SH-SY5Y (cell line): Measurements from ENCODE around the gene RPL3.

Experiments used
- GATA2 ChIP-seq: IDR thresholded peaks from 2 replicates; pipeline ENCODE4 v1.6.1; 2011; ENCODE audit warnings: mild to moderate bottlenecking, low read depth, low read length
- GATA3 ChIP-seq: IDR thresholded peaks from 2 replicates; pipeline ENCODE4 v1.6.1; 2011; ENCODE audit warnings: low read depth, mild to moderate bottlenecking, low read length, moderate library complexity

GRCh38 chr22:39351689-39352214, 32.3 kb upstream of the RPL3 start:
- no peak for TF ChIP-seq GATA3
- no peak for TF ChIP-seq GATA2
